Activated T-cell treated with anti-CD3 and anti-CD28 coated beads, Interleukin-2, amount 50 U/mL, for 4 hours (primary cell): ENCODE measurements around the gene CEACAM21. TPM values are rescaled to one million over a fixed set of nuclear protein-coding genes. Genes with fewer than 3 reads are reported as not detected.
A peak's percentile ranks its signal among the peaks of the same experiment; 100 is the strongest.

ENCODE experiments used
- ATAC-seq, 2 donors: fragments of 200-7000 bp; cut with Tn5 transposase; one replicate each; pipeline ENCODE4 v1.10.0; 2021
- DNase-seq: peaks from one replicate; pipeline ENCODE4 v3.0.0-alpha.2; 2020
- H3K27me3 Mint-ChIP-seq: one replicate; pipeline ENCODE4 v1.8.0; 2021; ENCODE audit warnings: low read depth, mixed read lengths
- H3K36me3 Mint-ChIP-seq: one replicate; pipeline ENCODE4 v1.8.0; 2022; ENCODE audit warnings: mixed read lengths; ENCODE audit not compliant: insufficient read depth
- H3K4me1 Mint-ChIP-seq: one replicate; pipeline ENCODE4 v1.8.0; 2021; ENCODE audit warnings: low read depth, mixed read lengths
- H3K4me3 Mint-ChIP-seq: one replicate; pipeline ENCODE4 v1.8.0; 2021; ENCODE audit warnings: mild to moderate bottlenecking, moderate library complexity, mixed read lengths
- H3K9me3 Mint-ChIP-seq: one replicate; pipeline ENCODE4 v1.8.0; 2021; ENCODE audit warnings: mixed read lengths
- total RNA-seq, 3 donors: library from RNA; stranded (reverse); gene quantifications; one replicate each; pipeline ENCODE4 v1.2.1, GENCODE V29; 2021

The CEACAM21 gene
- total RNA-seq, 3 donors from 2014 or later: 6.1 to 12.9 (median 11.0) TPM

DNA sequence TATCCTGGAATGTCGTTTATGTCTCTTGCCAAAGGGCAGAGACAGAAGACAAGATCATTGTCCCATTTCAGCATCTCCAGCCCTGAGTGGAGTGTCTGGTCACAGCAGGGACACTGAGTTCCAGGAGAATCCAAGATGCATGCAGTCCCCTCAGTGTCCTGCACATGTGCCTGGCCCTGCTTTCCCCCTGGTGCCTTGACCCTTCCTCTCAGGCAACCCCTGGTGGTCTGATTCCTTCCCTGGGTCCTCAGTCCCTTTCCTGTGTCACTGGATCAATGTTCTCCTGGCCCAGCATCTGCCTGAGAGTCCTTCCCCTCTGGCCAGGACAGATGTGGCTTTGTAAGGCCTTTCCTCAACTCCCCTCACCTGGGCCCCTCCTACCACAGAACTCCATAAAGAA lies 9.0 kb downstream of the CEACAM21 start:
- Mint-ChIP-seq H3K4me3 (no peak overlapping the region), H3K27me3 (no peaks in the 10 kb centered on the region), H3K9me3 (peaks cover 13% of the 10 kb centered on the region), H3K4me1 (peaks cover 1% of the 10 kb centered on the region), H3K36me3 (peaks cover 51% of the 10 kb centered on the region)
- no peak for ATAC-seq
- DNase-seq: no peak

DNA sequence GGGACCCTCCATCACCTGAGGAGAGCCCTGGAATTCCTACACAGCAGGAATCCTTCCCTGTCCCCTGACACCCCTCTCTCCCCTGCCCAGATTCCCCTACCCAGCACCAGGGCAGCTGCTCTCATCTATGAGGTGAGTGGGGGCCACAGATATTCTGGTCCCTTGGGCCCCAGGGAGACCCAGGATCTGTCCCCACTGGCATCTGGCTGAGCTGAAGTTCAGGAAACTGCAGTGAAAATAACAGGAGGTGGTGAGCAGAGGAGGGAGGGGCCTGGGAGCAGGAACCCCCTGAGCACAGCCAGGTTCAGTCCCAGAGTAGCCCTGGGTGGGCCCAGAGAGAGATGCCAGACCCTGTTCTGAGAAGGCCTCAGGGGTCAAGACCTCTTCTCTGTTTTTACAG lies 10.1 kb downstream of the CEACAM21 start:
- ATAC-seq: no peak
- H3K27me3 Mint-ChIP-seq: no peaks in the 10 kb centered on the region
- no peak overlapping the region for H3K4me3 Mint-ChIP-seq
- peaks cover 40% of the 10 kb centered on the region for H3K36me3 Mint-ChIP-seq
- peaks cover 13% of the 10 kb centered on the region for H3K9me3 Mint-ChIP-seq
- H3K4me1 Mint-ChIP-seq: peaks cover 1% of the 10 kb centered on the region
- no peak for DNase-seq

- Mint-ChIP-seq H3K4me3 (no peak overlapping the region), H3K9me3 (peaks cover 7% of the 10 kb centered on the region), H3K4me1 (peaks cover 1% of the 10 kb centered on the region), H3K27me3 (peaks cover under 1% of the 10 kb centered on the region), H3K36me3 (peaks cover 29% of the 10 kb centered on the region)
- no peak for DNase-seq
- ATAC-seq: no peak
Observed at GRCh38 chr19:41587101-41587837, 11.3 kb downstream of the CEACAM21 start.

- Mint-ChIP-seq H3K4me1 (peaks cover 1% of the 10 kb centered on the region), H3K36me3 (peaks cover 25% of the 10 kb centered on the region), H3K4me3 (no peak overlapping the region), H3K27me3 (peaks cover 3% of the 10 kb centered on the region), H3K9me3 (peaks cover 6% of the 10 kb centered on the region)
- ATAC-seq: no peak
- no peak for DNase-seq
Observed at GRCh38 chr19:41587838-41588210, 11.9 kb downstream of the CEACAM21 start.

DNA sequence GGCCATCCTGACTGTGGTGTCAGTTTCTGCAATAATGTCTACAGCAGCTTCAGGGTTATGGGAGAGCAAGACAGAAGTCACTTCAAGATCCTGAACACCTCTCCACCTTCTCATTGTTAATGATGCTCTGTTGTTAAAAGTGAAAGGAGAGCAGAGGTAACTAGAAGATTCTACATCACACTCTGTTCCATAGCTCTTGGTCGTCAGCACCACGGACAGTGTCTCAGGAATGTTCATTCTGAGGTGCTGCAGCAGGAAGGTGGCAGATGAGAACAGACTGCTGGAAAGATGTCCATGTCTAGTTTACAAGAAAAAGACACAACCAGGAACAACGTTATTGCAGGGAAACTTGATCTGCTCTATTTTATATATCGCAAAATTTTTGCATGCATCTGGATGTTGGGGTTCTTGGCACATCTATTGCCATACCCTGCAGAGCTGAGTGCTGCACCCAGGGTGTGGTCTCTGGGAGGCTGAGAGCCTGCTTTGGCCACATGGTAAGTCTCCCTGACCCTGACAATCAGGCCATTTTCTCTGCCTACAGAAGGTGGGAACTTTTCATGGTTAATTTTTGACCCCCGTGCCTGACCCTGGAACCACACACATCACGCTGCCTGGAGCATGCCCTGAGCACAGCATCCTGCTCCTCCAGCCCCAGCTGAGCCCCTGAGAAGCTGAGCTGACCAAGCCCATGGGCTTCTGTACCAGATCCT lies 12.7 kb downstream of the CEACAM21 start:
- Mint-ChIP-seq H3K4me3 (no peak overlapping the region), H3K27me3 (peaks cover 7% of the 10 kb centered on the region), H3K36me3 (peaks cover 16% of the 10 kb centered on the region), H3K4me1 (peaks cover 1% of the 10 kb centered on the region), H3K9me3 (no peaks in the 10 kb centered on the region)
- no peak for DNase-seq
- ATAC-seq: no peak

DNA sequence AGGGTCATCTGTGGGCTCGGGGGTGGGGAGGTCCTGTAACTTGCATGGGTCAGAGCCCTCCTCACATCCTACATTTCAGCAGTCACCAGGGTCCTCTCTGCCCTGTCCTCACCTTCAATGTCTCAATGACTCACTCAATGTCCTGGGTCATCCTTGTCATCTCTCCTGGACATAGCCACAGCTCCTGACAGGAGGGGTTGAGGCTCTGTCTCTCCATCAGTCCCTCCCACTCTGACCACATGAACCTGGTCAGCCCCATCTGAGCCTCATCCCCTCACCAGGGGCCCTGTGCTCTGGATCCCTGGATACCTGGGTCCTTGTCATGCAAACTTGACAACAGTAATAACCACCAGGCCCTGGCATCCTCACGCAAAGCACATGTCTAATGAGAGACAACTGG lies 13.4 kb downstream of the CEACAM21 start:
- H3K9me3 Mint-ChIP-seq: no peaks in the 10 kb centered on the region
- no peak overlapping the region for H3K4me3 Mint-ChIP-seq
- peaks cover 11% of the 10 kb centered on the region for H3K36me3 Mint-ChIP-seq
- ATAC-seq: no peak
- H3K27me3 Mint-ChIP-seq: peaks cover 7% of the 10 kb centered on the region
- H3K4me1 Mint-ChIP-seq: peaks cover 1% of the 10 kb centered on the region
- no peak for DNase-seq

GRCh38 chr19:41590936-41591335 lies 15.0 kb downstream of the CEACAM21 start:
- Mint-ChIP-seq H3K9me3 (no peaks in the 10 kb centered on the region), H3K4me1 (peaks cover 7% of the 10 kb centered on the region)

GRCh38 chr19:41591951-41592562 lies 16.1 kb downstream of the CEACAM21 start:
- ATAC-seq (no peak), DNase-seq (no peak)
- peaks cover 7% of the 10 kb centered on the region for H3K27me3 Mint-ChIP-seq
- peaks cover 7% of the 10 kb centered on the region for H3K4me1 Mint-ChIP-seq
- peaks cover 6% of the 10 kb centered on the region for H3K36me3 Mint-ChIP-seq
- H3K4me3 Mint-ChIP-seq: no peak overlapping the region
- H3K9me3 Mint-ChIP-seq: no peaks in the 10 kb centered on the region

More at GRCh38 chr19:41590936-41591335, 15.0 kb downstream of the CEACAM21 start:
- Mint-ChIP-seq H3K36me3 (peaks cover 8% of the 10 kb centered on the region), H3K4me3 (no peak overlapping the region), H3K27me3 (peaks cover 7% of the 10 kb centered on the region)
- ATAC-seq: no peak
- DNase-seq: no peak

DNA sequence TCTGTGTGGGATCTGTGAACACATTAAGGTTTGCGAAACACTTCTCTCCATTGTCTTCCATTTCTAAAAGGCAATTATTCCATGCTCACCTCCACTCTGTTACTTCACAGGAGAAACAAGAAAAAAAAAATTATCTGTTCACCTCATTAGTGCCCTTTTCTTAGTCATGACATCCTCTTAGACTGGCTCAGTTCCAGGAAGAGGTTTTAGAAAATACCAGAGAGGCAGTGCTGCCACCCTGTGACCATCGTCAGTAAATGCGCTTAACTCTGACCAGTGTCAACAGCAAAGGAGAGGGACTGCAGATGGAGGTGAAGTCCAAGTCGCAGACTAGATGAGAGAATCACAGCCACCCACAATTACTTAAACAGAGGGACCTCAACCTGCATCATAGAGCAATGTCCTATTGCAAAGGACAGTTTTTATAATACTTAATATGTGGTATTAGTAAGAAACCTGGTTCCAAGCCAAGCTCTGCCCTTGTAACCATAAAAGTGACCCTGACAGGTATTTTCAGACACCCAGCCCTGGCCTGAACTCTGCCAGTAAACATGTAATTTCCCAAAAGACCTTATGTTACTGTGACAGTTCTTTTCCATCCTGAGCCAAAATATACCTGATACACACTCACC lies 19.4 kb downstream of the CEACAM21 start:
- Mint-ChIP-seq H3K36me3 (no peaks in the 10 kb centered on the region), H3K4me3 (no peak overlapping the region), H3K27me3 (peaks cover 14% of the 10 kb centered on the region), H3K4me1 (peaks cover 7% of the 10 kb centered on the region), H3K9me3 (no peaks in the 10 kb centered on the region)
- peak; percentile 52 for DNase-seq
- ATAC-seq: peak; percentile 79 to 88

- Mint-ChIP-seq H3K4me3 (no peak overlapping the region), H3K4me1 (peaks cover 7% of the 10 kb centered on the region), H3K36me3 (no peaks in the 10 kb centered on the region), H3K27me3 (peaks cover 18% of the 10 kb centered on the region), H3K9me3 (no peaks in the 10 kb centered on the region)
- no peak for ATAC-seq
- DNase-seq: no peak
Observed at GRCh38 chr19:41595890-41596280, 19.9 kb downstream of the CEACAM21 start.

- ATAC-seq (peak; percentile 82 to 91), DNase-seq (peak; percentile 73)
- no peaks in the 10 kb centered on the region for H3K36me3 Mint-ChIP-seq
- H3K9me3 Mint-ChIP-seq: no peaks in the 10 kb centered on the region
- H3K4me1 Mint-ChIP-seq: peaks cover 7% of the 10 kb centered on the region
- H3K27me3 Mint-ChIP-seq: peaks cover 20% of the 10 kb centered on the region
- H3K4me3 Mint-ChIP-seq: peak overlapping the region; percentile 29
Observed at GRCh38 chr19:41597600-41598041, 21.7 kb downstream of the CEACAM21 start.

- ATAC-seq (no peak), DNase-seq (no peak)
- H3K9me3 Mint-ChIP-seq: no peaks in the 10 kb centered on the region
- no peak overlapping the region for H3K4me3 Mint-ChIP-seq
- no peaks in the 10 kb centered on the region for H3K36me3 Mint-ChIP-seq
- H3K27me3 Mint-ChIP-seq: peaks cover 19% of the 10 kb centered on the region
- H3K4me1 Mint-ChIP-seq: peaks cover 7% of the 10 kb centered on the region
Observed at GRCh38 chr19:41599175-41599966, 23.4 kb downstream of the CEACAM21 start.

DNA sequence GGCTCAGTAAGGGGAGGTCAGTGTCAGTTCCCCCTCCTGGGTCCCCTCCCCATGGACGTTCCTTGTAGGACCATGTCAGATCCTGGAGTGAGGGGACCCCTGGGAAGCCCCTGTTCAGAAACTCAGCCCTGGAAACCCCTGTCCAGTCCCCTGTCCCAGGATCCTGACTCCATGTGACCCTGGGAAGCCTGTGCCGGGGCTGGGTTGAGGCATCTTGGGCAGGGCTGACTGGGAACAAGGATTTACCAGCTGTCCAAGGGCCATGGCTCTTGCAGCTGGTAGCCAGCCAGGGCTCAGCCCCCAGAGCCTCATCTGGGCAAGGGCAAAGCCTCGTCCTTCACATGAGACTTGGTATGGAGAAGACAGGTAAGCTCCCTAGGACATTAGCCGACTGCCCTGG lies 25.8 kb downstream of the CEACAM21 start:
- Mint-ChIP-seq H3K27me3 (peaks cover 19% of the 10 kb centered on the region), H3K4me3 (no peak overlapping the region)
- no peak for DNase-seq

GRCh38 chr19:41604831-41605230 lies 28.9 kb downstream of the CEACAM21 start:
- Mint-ChIP-seq H3K4me3 (no peak overlapping the region), H3K4me1 (no peaks in the 10 kb centered on the region), H3K36me3 (no peaks in the 10 kb centered on the region), H3K9me3 (no peaks in the 10 kb centered on the region), H3K27me3 (peaks cover 18% of the 10 kb centered on the region)
- DNase-seq (no peak), ATAC-seq (no peak)

More for the DNA sequence above, 25.8 kb downstream of the CEACAM21 start:
- Mint-ChIP-seq H3K36me3 (no peaks in the 10 kb centered on the region), H3K9me3 (no peaks in the 10 kb centered on the region), H3K4me1 (peaks cover 2% of the 10 kb centered on the region)
- ATAC-seq: no peak
